ENCODE results near the gene ANKRD9.

The ANKRD9 gene

GRCh38 chr14:102516531-102517391 is 7.2 kb upstream of the ANKRD9 start:
- POLR2A ChIA-PET: interaction anchor here (0.7 kb wide), 1 partner anchor 22 kb away, joined by 6 read pairs; no protein-coding TSS in a partner anchor
- CTCF ChIA-PET: interaction anchor here (0.7 to 4.7 kb wide), 12 partner anchors 9 to 199 kb away, joined by 3 to 30 read pairs (median 6); partner anchors contain the start of genes CINP and TECPR2
- DNase-seq (ENCODE audit: extremely low spot score): peak; percentile 84
- TF ChIP-seq CTCF (IDR thresholded peaks at IDR 0.05; ENCODE audit: control extremely low read depth, extremely low read depth, low read depth, missing control alignments): peak; percentile 83

GRCh38 chr14:102514987-102515733 is 5.6 kb upstream of the ANKRD9 start:
- CTCF ChIA-PET: interaction anchor here (1.0 to 3.4 kb wide), 9 partner anchors 8 to 198 kb away, joined by 3 to 21 read pairs (median 6); partner anchors contain the start of genes CINP and TECPR2
- TF ChIP-seq CTCF (IDR thresholded peaks at IDR 0.05; ENCODE audit: control extremely low read depth, extremely low read depth, low read depth, missing control alignments): no peak
- POLR2A ChIA-PET: no interaction called here
- DNase-seq (ENCODE audit: extremely low spot score): no peak

GRCh38 chr14:102513899-102514772 is 4.6 kb upstream of the ANKRD9 start:
- DNase-seq (ENCODE audit: extremely low spot score): no peak
- no peak for TF ChIP-seq CTCF (IDR thresholded peaks at IDR 0.05; ENCODE audit: control extremely low read depth, extremely low read depth, low read depth, missing control alignments)
- POLR2A ChIA-PET: no interaction called here
- CTCF ChIA-PET: interaction anchor here (1.6 to 3.4 kb wide), 4 partner anchors 9 to 77 kb away, joined by 5 to 21 read pairs (median 13); no protein-coding TSS in a partner anchor

DNA sequence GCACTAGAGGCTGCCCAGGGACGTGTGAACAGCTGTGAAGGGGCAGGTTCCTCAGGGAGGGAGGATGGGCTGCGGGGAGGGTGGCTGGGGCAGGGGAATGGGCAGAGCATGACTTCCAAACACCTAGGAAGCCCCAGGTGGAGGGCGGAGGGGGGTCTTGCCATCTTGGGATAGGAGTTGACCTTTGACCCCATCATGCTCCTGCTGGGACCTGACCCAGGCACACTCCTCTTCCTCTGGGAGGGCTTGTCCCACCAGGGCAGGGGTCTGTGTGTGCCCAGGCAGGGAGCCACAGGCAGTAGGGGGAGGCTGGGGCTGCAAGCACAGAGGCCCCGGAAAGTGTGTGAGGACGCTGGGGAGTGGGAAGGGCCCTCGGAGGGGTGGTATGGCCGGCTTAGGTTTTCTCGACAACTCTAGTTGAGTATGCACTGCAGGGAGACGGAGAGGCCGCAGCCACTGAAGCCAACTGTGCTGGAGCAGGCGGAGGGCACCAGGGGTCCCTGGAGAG is 3.3 kb upstream of the ANKRD9 start:
- CTCF ChIA-PET: interaction anchor here (3.2 kb wide), 1 partner anchor 11 kb away, joined by 25 read pairs; no protein-coding TSS in a partner anchor
- POLR2A ChIA-PET: interaction anchor here (0.5 kb wide), 1 partner anchor 94 kb away, joined by 6 read pairs; no protein-coding TSS in a partner anchor
- DNase-seq (ENCODE audit: extremely low spot score): no peak
- TF ChIP-seq CTCF (IDR thresholded peaks at IDR 0.05; ENCODE audit: control extremely low read depth, extremely low read depth, low read depth, missing control alignments): no peak

GRCh38 chr14:102511538-102511937 is 2.0 kb upstream of the ANKRD9 start:
- no peak for TF ChIP-seq CTCF (IDR thresholded peaks at IDR 0.05; ENCODE audit: control extremely low read depth, extremely low read depth, low read depth, missing control alignments)
- ChIA-PET POLR2A (no interaction called here), CTCF (interaction anchor here (3.2 kb wide), 1 partner anchor 12 kb away, joined by 25 read pairs; no protein-coding TSS in a partner anchor)
- DNase-seq (ENCODE audit: extremely low spot score): no peak

All from GM10248 (cell line).